GM18858 (cell line): ENCODE results near the gene PI4KA.
"Not testable (repeated sequence)": the region's sequence is repeated elsewhere in the genome, so short reads cannot be mapped to it uniquely, and the experiment has no call there.

Experiments
- ATAC-seq: cut with Tn5 transposase; IDR thresholded peaks from one replicate; pipeline ENCODE4 v1.9.1; 2021; ENCODE audit not compliant: unreplicated experiment

PI4KA gene

DNA sequence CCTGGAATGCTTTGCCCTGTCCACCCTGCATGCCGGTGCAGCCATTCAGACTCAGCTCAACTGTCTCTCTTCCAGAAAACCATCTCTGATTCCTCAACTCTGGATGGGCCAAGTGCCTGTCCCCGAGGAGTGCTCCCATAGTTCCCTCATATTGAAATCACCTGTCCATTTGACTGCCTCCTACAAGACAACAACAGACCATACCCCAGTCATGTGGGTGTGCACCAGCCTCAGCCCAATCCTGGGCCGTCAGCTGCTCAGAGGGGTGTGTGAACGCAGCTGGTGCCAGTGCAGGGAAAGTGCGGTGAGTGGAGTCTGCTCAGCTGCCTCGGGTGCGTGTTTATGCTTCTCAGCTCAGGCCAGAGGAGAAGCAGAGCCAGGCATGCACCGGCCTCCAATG is 126.2 kb downstream of the PI4KA start:
- ATAC-seq, result not testable (repeated sequence)

- ATAC-seq, result no peak
Observed at GRCh38 chr22:20729194-20729593, 129.4 kb downstream of the PI4KA start.

DNA sequence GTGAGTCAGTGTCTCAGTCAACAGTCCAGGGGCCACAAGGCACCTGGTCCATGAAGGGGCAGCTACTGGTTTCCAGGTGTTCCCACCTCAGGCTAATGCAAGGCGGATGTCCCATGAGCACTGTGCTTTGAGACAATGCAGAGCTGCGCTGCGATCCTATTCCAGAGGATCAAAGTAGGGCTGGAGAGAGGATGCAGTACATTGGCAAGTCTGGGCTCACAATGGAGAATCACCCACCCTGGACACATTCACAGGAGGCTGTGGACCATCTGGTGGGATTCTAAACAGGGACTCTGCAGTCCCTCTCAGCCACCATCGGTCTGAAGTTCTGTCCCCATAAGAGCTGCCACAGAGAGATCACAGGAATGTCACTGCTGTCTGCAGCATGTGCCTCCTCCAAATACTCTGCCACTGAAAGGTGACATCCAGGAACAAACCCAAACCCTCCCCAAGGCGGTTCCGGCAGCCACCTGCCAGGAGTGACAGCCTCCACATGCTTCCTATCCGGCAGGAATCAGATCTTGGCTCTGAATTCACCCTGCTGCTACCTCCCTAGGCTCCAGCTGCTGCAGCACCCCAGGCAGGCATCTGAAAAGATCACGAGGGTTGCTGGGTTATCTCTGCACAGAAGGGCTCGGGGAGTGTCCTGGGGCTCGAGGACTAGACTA is 130.0 kb downstream of the PI4KA start:
- ATAC-seq, result no peak

GRCh38 chr22:20727118-20728015 is 131.2 kb downstream of the PI4KA start:
- no peak for ATAC-seq

DNA sequence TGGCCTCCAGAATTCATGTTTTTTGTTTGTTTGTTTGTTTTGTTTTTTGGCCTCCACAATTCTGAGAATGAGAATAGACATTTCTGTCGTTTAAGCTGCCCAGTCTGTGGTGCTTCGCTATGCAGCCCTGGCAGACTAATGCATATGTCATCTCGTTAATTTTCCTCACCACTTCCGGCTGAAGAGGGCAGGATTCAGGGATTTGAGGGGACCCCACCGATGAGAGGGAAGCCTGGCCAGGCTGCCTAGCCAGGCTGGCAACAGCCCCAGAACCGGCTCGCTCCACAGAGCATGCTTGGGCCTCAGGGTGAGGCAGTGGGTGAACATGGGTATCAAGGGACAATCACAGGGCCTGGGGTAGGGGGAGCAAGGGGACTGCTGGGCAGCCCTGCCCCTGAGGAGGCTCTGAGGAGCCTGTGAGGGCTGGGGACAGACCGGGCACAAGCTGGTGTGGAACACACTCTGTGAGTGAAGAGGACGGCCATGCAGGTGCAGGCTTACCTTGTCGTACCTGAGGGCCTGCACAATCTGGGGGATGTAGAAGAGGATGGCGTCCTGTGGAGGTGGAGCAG is 132.5 kb downstream of the PI4KA start:
- ATAC-seq, result no peak

DNA sequence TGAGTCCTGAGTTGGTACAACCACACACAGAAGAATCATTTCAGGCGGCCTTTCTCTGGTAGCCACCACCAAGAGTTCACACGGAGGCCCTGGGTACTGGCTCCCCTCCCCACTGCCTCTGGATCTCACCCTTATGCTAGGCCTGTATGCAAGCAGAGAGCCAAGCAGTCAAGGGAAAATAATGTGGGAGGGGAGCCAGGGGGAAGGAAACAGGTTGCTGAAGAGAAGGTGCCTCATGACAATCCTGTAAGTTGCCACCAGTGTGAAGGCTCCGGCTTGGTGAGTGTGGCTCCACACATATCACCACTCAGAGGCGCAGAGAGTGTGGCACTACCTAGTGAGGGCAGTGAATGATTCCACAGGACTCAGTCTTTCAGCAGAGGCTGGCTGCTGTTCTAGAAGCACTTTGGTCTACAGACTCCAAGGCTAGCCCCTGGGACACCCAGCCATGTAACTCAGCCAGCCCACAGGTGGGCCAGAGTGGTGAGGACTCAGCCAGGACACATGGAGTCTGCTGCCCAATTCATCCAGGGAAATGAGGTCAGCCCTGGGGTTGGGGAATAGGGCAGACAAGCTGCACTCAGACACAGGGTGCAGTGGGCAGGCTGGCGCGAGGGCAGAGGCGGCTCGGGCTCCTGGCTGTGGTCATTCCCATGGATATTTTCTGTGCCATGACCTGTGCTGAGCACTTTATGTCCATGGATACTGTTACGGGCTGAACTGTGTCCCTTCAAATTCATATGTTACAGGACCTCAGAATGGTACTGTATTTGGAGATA is 133.7 kb downstream of the PI4KA start:
- ATAC-seq, result no peak

GRCh38 chr22:20721409-20722218 is 137.0 kb downstream of the PI4KA start:
- no peak for ATAC-seq

GRCh38 chr22:20720692-20721408 is 137.8 kb downstream of the PI4KA start:
- ATAC-seq, result no peak

DNA sequence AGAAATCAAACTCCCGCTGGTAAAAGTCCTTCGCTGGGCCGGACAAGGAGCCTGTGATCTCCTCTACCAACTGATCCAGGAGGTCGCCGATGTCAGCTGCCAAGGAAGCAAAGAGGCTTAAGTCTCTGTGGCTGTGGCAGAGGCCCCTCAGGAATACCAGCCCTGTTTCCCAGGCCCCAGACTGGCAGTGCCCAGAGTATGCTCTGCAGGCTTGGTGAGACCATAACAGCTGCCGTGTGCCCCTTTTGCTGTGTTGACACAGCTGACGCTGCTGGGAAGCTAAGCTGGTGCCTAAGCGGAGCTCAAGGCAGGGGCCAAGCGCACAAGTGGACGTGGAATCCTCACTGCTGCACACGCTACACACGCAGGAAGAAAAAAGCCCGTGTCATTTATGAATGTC is 139.9 kb downstream of the PI4KA start:
- ATAC-seq, result not testable (repeated sequence)

DNA sequence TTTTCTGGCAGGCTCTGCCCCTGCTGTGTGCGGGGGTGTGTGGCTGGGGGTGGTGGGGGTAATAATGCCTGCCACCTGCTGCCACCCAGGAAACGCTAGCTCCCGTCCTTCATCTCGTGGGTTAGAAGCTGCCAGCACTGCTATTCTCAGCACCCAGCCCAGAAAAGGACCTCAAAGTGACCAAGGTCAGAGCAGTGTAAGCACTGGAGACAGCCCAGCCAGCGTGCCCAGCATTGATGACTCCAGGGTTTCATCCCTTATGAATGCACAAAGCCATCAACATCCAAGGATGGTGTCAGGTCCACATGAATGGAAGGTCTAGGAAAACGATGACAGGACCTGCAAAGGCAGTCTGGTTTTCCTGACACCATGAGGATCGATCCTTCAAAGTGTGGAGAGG is 140.6 kb downstream of the PI4KA start:
- ATAC-seq, result not testable (repeated sequence)

DNA sequence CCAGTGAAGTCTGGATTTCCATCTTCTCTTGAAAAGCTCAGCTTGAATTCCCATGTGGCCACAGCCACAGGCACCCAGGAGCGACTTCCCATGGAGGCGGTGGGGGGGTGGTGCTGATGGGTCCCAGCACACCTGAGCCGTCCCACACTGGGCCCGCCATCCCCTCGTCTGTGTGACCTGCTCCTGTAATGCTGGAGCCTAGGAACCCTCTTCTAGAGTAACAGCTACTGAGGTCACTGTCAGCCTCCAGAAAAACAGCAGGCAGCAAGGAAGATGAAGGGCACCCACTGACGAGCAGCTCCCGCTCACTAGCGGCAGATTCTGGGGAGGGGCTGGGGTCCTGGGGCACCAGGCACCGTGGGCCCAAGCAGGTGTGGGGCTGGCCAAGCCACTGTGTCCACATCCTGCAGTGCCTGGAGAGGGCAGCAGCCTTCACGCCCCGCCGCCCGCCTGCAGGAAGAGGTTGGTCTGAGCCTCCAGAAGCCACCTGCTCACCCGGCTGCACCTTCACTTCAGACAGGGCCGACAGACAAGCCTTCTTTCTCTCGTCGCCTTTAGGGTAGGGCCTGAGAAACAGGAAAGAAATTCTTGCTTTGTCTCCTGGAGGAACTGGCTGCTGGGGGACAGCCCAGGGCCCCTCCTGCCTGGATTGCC is 141.3 kb downstream of the PI4KA start:
- ATAC-seq, result not testable (repeated sequence)

DNA sequence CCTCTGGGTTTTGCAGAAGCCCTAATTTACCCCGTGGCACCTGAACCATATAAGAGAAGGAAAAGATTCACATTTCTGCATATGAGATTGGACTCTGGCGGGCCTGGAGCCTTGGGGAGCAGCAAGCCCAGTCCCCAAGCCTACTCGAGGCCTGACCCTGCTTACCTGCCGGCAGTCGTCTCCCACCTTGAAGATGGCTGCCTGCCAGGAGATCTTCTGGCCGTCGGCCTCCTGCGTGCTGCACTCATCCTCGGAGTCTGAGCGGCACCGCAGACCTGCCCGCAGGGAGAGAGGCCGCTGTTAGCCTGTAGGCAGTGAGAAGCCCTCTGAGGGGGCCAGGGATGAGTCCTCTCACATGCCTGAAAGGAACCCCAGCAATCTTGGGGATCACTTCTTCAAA is 145.5 kb downstream of the PI4KA start:
- not testable (repeated sequence) for ATAC-seq

- not testable (repeated sequence) for ATAC-seq
Observed at GRCh38 chr22:20709966-20710365, 148.6 kb downstream of the PI4KA start.

DNA sequence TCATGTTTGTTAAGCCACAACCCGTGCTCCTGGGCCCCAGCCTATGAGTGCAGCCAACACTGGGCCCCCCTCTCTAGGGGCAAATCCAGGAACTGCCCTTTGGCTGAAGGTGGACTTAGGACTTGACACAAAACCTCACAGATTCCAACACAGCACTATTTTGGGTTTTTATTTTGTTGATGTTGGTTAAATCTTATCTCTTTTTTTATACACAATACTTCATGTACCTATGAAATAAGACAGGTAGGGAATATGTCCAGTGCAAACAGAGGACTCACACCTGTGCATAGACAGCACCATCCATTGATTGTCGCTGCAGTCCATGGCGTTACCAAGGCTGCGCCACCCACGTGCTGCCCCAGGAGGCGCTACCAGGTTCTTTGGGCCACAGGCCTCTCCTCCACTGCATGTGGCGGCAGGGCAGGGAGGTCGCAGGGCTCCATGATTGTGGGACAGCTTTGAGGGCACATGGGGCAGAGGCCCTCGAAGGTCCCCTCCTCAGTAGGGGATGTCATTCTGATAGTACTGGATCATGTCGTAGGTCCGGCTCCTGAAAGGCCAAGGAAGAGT is 151.0 kb downstream of the PI4KA start:
- not testable (repeated sequence) for ATAC-seq

DNA sequence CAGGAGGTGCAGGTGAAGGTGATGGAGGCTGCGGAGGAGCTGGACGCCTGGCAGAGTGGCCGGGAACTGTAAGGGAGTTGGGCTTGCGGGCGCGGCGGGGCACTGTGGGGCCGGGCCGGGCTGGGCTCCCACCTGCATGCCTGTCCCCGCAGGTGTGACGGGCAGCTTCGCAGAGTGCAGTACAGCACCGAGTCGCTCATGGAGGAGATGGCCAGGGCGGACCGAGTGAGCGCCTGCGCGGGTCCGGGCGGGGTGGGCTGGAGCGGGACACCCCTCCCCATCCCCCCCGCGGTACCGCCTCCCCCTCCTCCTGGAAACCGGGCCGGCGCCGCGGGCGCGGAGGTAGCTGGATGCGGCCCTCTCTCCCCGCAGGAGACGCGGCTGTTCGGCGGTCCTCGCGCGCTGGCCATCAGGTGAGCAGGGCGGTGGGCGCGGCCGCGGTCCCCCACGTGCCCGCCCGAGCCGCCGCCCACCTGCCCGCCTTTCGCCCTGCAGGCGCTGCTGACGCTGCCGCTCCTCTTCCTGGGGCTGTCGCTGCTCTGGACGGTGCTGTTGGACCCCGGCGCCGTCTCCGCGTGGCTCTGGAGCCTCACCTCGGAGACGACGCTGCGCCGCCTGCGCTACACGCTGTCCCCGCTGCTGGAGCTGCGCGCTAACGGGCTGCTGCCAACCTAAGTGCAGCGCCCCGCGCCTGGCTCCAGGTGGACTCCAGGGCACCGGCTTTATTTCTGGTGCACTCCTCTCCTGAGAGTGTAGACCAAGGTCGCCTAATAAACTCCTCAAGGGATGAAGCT is 154.6 kb downstream of the PI4KA start:
- ATAC-seq, result not testable (repeated sequence)

GRCh38 chr22:20703414-20703806 is 155.2 kb downstream of the PI4KA start:
- ATAC-seq, result not testable (repeated sequence)

DNA sequence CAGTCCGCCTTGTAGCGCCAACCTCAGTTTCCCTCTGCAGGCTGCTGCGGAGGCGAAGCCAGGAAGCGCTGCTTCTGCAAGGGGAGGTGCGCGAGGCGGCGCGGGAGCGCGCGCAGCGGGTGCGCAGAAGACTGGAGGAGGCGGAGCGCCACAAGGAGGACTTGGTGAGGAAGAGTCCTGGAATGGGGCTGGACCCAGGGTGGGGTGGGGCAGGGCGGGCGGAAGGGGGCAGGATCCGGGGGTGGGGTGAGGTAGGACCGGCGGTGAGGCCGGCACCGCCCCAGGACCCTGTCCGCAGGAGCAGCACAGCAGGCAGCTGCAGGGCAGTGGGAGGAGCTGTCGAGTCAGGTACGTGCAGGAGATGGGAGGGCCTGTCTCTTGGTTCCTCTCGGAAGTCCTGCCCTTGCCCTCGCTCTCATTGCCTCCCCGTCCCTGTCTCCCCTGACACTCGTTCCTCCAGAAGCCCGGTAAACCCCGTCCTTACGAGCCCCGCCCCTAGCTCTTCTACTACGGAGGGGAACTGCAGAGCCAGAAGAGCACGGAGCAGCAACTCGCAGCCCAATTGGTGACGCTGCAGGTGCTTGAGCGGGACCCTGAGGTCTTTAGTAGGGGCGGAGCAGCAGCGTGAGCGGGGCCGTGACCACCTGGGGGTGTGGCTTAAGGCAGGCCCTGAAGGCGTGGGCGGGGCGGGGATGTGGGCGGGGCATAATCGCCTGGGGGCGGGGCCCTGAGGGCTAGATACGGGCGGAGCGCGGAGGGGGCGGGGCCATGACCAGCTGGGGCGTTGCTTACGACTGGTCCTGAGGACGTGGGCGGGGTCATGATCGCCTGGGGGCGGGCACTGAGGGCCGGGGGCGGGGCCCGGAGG is 155.8 kb downstream of the PI4KA start:
- ATAC-seq, result peak; percentile 59
